Mesothelial cell of epicardium (in vitro differentiated cells): ENCODE results near the gene GAL3ST2. TPM values are rescaled to one million over a fixed set of nuclear protein-coding genes. Genes with fewer than 3 reads are reported as not detected.
"Not testable (repeated sequence)": the region's sequence is repeated elsewhere in the genome, so short reads cannot be mapped to it uniquely, and the experiment has no call there.

Experiments
- DNase-seq, 2 experiments: peaks; one replicate each; pipeline ENCODE4 v3.0.0; 2021; ENCODE audit warnings: low spot score in 2 of 2; ENCODE audit not compliant: unreplicated experiment in 2 of 2
- H3K27ac Mint-ChIP-seq: 2 replicates; pipeline ENCODE4 v1.8.0; 2021; ENCODE audit warnings: mixed read lengths
- H3K27me3 Mint-ChIP-seq: 2 replicates; pipeline ENCODE4 v1.8.0; 2021; ENCODE audit warnings: low read depth, mixed read lengths
- H3K36me3 Mint-ChIP-seq: 2 replicates; pipeline ENCODE4 v1.8.0; 2021; ENCODE audit warnings: mixed read lengths
- H3K4me1 Mint-ChIP-seq: 2 replicates; pipeline ENCODE4 v1.8.0; 2021; ENCODE audit warnings: mixed read lengths
- H3K4me3 Mint-ChIP-seq: 2 replicates; pipeline ENCODE4 v1.8.0; 2021; ENCODE audit warnings: mild to moderate bottlenecking, moderate library complexity, mixed read lengths
- H3K9me3 Mint-ChIP-seq: 2 replicates; pipeline ENCODE4 v1.8.0; 2021; ENCODE audit warnings: mixed read lengths
- total RNA-seq: library from RNA; stranded (reverse); gene quantifications from 3 replicates; pipeline ENCODE4 v1.2.1, GENCODE V29; 2021
- TF ChIP-seq, protein P1 (sequence below): fragments of 200-600 bp; sonication (generic); IDR thresholded peaks from one replicate; pipeline ENCODE4 v1.5.0; 2021; ENCODE audit warnings: antibody characterized with exemption; ENCODE audit not compliant: unreplicated experiment

The GAL3ST2 gene
- total RNA-seq, 1 donor from 2014 or later = 1.1 TPM

DNA sequence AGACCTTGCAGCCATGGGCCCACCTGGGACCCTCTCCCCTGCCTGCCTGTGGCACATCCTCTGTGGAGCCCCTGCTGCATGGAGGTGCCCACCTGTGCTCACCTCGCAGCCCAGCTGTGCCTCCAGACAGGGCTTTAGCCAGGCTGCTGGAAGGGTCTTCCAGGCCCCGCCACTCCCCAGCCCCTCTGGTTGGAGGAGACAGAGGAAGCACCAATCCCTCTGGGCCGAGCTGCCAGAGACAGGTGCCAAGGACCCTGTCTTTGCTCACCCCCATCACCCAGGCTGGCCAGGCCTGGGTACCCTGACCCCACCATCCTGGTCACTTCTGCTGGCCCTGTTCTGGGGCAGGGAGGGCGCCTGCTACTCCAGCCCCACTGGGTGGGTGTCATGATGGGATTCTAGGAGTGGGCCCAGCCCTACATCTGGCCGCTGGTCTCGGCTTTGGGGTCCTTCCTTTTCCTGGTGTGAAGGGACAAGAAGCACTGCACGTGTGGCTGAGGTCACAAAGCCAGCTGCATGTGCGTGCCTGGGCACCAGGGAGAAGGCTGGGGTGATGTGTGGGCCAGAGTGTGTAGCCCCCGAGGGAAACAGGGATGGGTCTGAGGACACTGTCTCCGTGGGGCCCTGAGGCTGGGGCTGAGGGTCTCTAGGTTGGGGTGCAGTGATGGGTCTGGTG lies 23.0 kb downstream of the GAL3ST2 start:
- no peak overlapping the region for H3K4me3 Mint-ChIP-seq
- TF ChIP-seq, protein P1, sequence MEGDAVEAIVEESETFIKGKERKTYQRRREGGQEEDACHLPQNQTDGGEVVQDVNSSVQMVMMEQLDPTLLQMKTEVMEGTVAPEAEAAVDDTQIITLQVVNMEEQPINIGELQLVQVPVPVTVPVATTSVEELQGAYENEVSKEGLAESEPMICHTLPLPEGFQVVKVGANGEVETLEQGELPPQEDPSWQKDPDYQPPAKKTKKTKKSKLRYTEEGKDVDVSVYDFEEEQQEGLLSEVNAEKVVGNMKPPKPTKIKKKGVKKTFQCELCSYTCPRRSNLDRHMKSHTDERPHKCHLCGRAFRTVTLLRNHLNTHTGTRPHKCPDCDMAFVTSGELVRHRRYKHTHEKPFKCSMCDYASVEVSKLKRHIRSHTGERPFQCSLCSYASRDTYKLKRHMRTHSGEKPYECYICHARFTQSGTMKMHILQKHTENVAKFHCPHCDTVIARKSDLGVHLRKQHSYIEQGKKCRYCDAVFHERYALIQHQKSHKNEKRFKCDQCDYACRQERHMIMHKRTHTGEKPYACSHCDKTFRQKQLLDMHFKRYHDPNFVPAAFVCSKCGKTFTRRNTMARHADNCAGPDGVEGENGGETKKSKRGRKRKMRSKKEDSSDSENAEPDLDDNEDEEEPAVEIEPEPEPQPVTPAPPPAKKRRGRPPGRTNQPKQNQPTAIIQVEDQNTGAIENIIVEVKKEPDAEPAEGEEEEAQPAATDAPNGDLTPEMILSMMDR = no peak
- peak; percentile 16 to 34 for DNase-seq
- no peaks in the 10 kb centered on the region for H3K9me3 Mint-ChIP-seq
- H3K4me1 Mint-ChIP-seq = peaks cover 10% of the 10 kb centered on the region
- H3K36me3 Mint-ChIP-seq = no peaks in the 10 kb centered on the region
- H3K27me3 Mint-ChIP-seq = no peaks in the 10 kb centered on the region
- H3K27ac Mint-ChIP-seq = no peak overlapping the region

DNA sequence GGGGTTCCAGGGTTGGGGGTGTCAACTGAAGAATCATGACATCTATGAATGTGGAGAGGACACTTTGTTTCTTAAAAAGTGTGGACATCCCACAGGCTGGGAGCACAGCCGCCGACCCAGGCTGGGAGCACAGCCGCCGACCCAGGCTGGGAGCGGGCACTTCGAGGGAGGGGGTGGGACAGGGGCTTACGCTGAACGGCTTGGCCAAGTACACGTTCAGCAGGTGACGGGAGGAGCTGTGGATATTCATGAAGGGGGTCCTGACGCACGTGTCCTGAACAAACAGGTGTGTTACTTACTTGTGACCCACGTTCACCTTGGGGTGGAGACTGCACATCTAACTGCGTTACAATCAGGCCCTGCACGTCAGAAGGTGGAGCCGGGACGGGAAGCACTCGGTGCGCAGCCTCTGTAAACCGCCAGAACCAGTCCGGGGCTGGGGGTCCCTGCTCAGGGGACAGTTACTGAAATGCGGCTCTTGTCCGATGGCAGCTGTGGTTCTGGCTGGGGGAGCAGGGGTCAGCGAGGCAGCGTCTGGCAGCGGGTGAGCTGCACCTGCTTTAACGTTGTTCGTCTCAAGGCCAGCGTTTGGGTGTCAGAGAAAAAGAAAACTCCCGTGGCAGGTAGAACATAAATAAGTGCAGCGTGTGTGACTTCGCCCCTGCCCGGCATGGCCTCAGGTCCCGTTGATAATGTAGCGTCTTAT lies 23.7 kb downstream of the GAL3ST2 start:
- H3K27me3 Mint-ChIP-seq, H3K9me3 Mint-ChIP-seq, H3K4me3 Mint-ChIP-seq, H3K36me3 Mint-ChIP-seq, H3K27ac Mint-ChIP-seq: not testable (repeated sequence)
- peak in 1 of 2 experiments; percentile 36 for DNase-seq
- H3K4me1 Mint-ChIP-seq = peaks cover 14% of the 10 kb centered on the region

DNA sequence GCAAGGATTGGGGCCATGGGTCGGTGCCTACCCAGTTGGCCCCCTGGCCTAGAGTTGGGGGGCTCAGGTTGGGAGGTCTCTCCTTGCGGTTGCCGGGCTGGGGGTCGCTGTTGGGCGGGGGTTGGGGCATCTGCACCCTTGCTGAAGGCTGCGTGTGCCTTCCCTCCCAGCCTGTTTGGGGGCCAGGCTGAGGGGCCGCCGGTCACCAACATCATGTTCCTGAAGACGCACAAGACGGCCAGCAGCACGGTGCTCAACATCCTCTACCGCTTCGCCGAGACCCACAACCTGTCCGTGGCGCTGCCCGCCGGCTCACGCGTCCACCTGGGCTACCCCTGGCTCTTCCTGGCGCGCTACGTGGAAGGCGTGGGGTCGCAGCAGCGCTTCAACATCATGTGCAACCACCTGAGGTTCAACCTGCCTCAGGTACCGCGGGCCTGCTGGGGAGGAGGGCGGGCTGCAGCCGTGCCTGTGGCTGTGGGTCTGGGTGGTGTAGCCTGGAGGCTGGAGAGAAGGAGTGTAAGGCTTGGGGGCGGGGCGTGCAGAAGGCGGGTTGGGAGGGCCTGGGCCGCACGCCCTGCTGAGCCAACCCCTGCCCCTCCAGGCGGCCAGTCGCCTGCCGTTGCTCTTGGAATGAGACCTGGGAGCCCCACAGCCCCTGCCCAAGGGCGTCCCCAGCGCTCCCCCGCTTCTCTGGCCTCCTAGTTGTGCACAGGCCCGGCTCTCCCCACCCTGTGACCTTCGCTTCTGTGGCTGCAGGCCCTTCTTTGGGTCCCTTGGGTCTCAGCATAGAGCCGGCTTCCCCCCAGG lies 25.2 kb downstream of the GAL3ST2 start:
- Mint-ChIP-seq H3K4me1 (peaks cover 14% of the 10 kb centered on the region), H3K9me3 (no peaks in the 10 kb centered on the region), H3K27me3 (no peaks in the 10 kb centered on the region), H3K4me3 (no peak overlapping the region), H3K36me3 (no peaks in the 10 kb centered on the region), H3K27ac (no peak overlapping the region)
- DNase-seq = peak; percentile 17 to 41
- TF ChIP-seq, protein P1 = no peak

DNA sequence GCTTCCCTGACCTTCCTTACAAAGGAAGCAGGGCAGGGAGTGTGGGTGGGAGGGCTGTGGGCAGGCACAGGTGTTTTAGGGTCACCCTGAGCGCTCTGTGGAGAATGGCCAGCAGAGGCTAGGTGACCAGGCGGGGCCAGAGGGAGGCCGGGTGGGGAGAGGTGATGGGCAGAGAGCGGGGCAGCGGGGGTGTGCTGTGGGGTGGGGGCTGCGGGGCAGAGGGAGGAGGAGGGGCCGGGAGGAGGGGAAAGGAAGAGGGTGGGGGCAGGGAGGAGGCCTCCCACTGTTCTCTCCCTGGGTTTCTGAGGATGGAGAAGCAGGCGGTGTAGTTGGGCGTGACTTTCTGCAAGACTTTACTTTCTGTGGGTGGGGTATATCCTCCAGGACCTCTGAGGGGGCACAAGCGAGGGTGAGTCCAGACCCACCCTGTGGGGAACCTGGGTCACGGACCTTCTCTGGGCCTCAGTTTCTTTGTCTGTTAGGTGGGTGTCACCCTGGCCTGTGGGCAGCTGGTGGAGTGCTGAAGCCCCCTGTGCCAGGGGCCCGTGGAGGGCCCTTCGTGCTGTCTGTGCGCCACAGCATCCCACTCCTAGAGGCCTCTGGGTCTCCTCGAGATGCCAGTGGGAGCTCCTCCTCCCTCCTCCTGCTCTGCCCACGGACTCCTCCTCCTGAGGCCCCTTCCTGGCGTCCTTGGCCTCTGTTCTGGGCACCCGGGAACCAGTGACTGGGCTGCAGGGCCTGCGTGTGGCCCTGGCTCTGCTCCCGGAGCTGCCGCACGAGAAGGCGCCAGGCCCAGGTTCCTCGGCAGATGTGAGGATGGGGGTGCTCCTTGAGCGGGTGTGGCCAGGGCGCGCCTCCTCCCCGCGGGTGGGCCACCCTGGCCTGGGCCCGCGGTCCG lies 26.0 kb downstream of the GAL3ST2 start:
- peak in 1 of 2 experiments; percentile 16 for DNase-seq
- Mint-ChIP-seq H3K9me3 (no peaks in the 10 kb centered on the region), H3K36me3 (no peaks in the 10 kb centered on the region), H3K4me3 (no peak overlapping the region), H3K4me1 (peaks cover 13% of the 10 kb centered on the region), H3K27ac (no peak overlapping the region), H3K27me3 (no peaks in the 10 kb centered on the region)
- TF ChIP-seq, protein P1 = no peak

DNA sequence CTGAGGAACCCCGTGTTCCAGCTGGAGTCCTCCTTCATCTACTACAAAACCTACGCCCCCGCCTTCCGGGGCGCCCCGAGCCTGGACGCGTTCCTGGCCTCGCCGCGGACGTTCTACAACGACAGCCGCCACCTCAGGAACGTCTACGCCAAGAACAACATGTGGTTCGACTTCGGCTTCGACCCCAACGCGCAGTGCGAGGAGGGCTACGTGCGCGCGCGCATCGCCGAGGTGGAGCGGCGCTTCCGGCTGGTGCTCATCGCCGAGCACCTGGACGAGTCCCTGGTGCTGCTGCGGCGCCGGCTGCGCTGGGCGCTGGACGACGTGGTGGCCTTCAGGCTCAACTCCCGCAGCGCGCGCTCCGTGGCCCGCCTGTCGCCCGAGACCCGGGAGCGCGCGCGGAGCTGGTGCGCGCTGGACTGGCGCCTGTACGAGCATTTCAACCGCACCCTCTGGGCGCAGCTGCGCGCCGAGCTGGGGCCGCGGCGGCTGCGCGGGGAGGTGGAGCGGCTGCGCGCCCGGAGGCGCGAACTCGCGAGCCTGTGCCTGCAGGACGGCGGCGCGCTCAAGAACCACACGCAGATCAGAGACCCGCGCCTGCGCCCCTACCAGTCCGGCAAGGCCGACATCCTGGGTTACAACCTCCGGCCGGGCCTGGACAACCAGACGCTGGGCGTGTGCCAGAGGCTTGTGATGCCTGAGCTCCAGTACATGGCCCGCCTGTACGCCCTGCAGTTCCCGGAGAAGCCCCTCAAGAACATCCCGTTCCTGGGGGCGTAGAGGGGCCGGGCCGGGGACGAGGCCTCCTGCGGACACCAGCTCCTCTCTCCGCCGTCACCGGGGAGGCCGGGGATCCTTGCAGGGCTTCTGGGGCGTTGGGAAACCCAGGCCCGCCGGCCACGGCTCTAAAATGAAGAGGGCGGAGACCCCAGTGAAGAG lies 27.0 kb downstream of the GAL3ST2 start:
- H3K4me1 Mint-ChIP-seq = peaks cover 15% of the 10 kb centered on the region
- DNase-seq = peak in 1 of 2 experiments; percentile 17

More for the DNA sequence above, 27.0 kb downstream of the GAL3ST2 start:
- no peaks in the 10 kb centered on the region for H3K9me3 Mint-ChIP-seq
- no peaks in the 10 kb centered on the region for H3K36me3 Mint-ChIP-seq
- no peak overlapping the region for H3K4me3 Mint-ChIP-seq
- TF ChIP-seq, protein P1 = no peak
- H3K27ac Mint-ChIP-seq = no peak overlapping the region
- H3K27me3 Mint-ChIP-seq = no peaks in the 10 kb centered on the region
